T-helper 1 cell (primary cell): ENCODE results near the gene HSF2BP.
"Not testable (repeated sequence)": the region's sequence is repeated elsewhere in the genome, so short reads cannot be mapped to it uniquely, and the experiment has no call there.

ENCODE experiments used
- DNase-seq, 5 donors: peaks; one replicate each; pipeline ENCODE4 v3.0.0-alpha.2; 2012 to 2020

HSF2BP gene

DNA sequence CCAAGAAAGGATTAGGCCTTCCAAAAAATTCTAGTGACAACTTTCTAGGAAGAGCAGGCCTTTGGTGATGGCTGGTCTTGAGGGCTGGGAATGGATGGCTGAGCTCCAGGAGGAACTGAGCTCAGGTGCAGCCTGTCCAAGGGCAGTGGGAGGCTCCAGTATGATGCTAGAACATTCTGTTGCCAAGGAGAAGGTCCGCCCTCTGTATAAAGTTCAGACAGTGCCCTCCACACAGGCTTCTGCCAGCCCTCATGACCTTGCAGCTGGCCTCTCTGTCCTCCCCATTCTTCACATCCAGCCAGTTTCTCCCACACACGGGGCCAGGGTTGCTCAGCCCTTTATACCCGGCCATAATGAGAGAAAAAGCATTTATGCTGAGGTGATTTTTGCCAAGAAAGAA lies 146.3 kb downstream of the HSF2BP start:
- DNase-seq, result not testable (repeated sequence)

GRCh38 chr21:43511209-43511608 lies 148.1 kb downstream of the HSF2BP start:
- DNase-seq, result not testable (repeated sequence)

GRCh38 chr21:43510669-43511068 lies 148.6 kb downstream of the HSF2BP start:
- not testable (repeated sequence) for DNase-seq

DNA sequence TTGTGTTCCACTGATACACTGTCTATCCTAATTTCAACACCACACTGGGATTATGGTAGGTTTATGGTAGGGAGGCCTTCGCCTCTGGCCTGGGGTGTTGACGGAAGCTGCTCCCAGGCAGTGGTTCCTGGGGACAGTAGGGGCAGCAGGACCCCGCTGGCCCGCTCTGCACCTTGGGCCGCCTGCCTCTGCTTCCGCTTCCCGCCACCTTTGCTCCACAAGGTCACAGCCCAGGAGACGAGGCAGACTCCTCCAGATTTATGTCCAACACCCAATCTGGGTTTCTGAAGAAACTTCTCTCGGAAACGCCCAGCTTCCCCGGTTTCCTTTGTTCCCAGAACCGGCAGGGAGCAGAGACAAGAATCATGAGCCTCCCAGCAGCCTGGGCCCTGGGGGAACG lies 155.4 kb downstream of the HSF2BP start:
- not testable (repeated sequence) for DNase-seq

DNA sequence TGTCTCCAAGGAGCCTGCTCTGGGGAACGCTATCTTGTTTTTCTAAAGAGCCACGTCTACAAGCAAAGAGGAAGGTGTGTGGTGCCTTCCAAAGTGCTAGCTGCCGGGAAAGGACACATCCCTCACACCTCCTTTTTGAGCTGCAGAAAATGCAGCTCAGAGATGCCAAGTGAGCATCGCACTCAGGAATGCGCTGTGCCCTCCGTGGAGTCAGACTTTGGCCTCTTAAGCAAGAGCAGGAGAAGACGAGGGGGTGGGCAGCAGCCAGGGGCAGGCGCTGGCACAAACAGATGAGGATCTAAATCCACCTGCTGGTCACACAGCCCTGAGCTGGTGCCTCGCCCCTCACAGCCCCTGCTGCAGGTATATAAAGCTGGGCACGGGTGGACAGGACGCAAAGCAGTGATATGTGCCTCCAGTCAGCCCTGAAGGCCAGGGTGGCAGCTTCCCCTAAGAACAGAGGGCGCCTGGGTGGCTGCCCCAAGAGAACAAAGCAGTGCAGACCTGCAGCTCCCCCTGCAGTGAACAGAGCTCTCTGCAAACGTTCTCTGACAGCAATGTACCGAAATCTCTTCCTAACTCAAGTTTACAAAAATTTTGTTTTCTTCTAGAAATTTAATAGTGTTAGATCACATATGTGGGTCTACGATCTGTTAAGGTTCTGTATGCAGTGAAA lies 156.1 kb downstream of the HSF2BP start:
- not testable (repeated sequence) for DNase-seq

- DNase-seq, result not testable (repeated sequence)
Measured at GRCh38 chr21:43502407-43503071, 156.7 kb downstream of the HSF2BP start.

DNA sequence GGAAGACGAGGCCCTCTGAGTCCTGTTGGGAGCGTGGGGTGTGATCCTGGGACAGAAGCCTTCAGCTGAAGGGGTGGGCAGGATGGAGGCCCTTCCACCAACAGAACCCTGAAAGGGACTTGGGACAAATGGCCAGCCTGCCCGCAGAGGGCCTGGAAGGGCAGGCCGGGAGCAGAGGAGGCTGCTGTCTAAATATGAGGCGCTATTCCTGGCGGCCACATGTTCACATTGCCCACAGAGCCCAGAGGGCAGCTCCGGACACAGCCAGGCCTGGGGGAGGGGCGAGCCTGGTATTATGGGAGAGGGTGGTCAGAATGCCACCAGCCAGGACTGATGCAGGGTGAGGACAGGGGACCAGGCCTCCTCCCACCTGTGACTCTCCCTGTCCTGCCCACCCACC lies 160.4 kb downstream of the HSF2BP start:
- DNase-seq, result not testable (repeated sequence)

GRCh38 chr21:43498065-43498464 lies 161.2 kb downstream of the HSF2BP start:
- DNase-seq, result not testable (repeated sequence)

DNA sequence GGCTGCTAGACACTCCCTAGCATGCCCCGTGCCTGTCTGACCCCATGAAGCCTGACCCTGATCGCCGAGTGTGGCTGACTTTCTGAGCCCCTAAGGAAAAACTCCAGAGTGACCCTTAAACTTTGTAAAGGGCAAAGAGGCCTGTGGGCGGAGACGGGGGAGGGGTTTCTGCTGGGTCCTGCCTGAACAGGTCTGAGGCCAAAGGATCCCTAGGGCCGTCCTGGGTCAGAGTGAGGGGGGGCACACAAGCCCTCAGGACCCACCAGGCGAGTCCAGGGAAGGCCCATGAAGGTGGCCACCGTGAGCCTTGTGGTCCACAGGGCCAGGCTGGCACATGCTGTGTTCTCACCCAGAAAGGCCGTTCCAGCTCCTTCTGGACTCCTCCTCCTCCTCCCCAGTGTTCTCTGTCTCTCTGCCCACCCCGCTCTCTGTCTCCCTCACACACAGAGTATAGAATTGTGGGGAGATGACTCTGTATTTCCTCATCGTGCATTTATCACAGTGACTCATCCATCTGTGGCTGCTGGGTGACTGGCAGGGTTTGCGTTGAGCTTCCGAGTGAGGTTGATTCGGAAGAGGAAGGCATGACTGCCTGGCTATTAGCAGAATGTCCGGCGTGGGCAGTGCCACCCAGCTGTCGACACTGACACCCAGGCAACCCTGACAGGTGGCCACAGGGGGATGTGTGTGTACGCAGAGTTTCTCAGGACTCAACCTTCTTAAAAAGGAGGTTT lies 164.8 kb downstream of the HSF2BP start:
- DNase-seq, result not testable (repeated sequence)

DNA sequence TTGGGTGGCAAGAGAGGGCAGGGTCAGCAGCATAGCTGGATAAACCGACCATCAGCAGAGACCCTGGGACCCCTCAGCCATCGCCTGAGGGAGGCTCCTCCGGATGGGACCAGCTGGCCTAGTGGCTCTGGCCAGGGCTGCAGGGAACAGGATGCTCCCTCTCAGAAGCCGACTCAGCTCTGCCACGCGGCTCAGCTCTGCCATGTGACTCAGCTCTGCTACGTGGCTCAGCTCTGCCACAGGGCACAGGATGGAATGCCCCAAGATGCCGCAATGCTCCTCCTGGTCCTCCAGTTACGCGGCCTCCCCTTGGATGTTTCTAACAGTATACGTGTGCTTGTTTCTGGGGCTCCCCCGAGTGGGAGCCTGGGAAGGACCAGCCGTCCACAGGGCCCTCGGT lies 165.8 kb downstream of the HSF2BP start:
- not testable (repeated sequence) for DNase-seq

GRCh38 chr21:43488235-43488634 lies 171.1 kb downstream of the HSF2BP start:
- not testable (repeated sequence) for DNase-seq

DNA sequence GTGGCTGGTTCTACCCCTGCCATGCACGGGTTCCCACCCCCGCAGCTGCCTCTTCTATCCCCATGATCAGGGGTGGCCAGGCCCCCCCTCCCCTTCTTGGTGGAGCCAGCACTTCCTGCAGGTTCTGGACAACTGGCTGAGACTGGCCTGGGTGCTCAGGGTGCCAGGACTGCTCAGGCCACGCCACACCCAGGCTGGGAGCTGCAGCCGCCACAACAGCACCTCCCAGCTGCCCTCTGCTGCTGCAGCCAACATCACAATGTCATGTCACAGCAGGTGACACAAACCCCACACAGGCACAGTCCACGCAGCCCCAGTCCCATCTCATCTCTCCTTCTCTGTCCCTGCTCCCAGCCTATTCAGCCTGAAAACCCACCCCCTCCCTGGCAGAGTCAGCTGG lies 173.2 kb downstream of the HSF2BP start:
- DNase-seq, result not testable (repeated sequence)

GRCh38 chr21:43485016-43485415 lies 174.3 kb downstream of the HSF2BP start:
- DNase-seq, result not testable (repeated sequence)

DNA sequence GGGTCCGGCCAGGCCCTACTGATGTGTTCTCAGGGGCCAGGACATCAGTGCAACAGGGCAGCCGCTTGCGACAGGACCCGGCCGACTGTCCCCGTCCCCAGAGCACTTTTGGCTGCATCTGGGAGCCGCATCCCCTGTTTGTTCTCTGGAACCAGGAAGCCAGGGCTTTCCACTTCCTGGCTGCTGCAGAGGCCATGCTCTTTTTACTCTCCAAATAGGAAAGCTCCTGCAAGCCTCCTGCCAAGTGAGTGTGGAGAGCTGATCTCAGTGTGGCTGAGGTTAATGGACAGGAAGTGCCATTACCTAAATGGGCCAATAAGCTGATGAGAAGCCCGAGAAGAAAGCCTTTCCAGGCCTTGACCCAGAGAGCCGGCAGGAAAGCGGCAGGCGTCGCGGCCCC lies 180.1 kb downstream of the HSF2BP start:
- DNase-seq, result not testable (repeated sequence)
